NT2/D1 (cell line): Measurements from ENCODE around the gene NECTIN1.

ENCODE experiments used
- SUZ12 ChIP-seq: IDR thresholded peaks from 2 replicates; pipeline ENCODE4 v1.6.1; 2011; ENCODE audit not compliant: insufficient read length, insufficient read depth; ENCODE audit errors: extremely low read depth
- YY1 ChIP-seq: IDR thresholded peaks from 2 replicates; pipeline ENCODE4 v1.6.1; 2011; ENCODE audit not compliant: insufficient read length, insufficient read depth
- ZNF274 ChIP-seq: IDR thresholded peaks from 2 replicates; pipeline ENCODE4 v1.6.1; 2011; ENCODE audit warnings: mild to moderate bottlenecking, low read depth, low read length

- no peak for TF ChIP-seq SUZ12
- no peak for TF ChIP-seq ZNF274
- TF ChIP-seq YY1 = no peak
Observed at GRCh38 chr11:119671561-119672015, 57.4 kb downstream of the NECTIN1 start.
